Muscle of back (tissue), 11 donors: Measurements from ENCODE around the gene RASL10B. TPM values are rescaled to one million over a fixed set of nuclear protein-coding genes. Genes with fewer than 3 reads are reported as not detected.

Experiments
- DNase-seq, 3 donors: peaks; one replicate each; pipeline versions ENCODE4 v3.0.0 to v3.0.0-alpha.2; 2013
- polyA plus RNA-seq, 10 donors: library from polyadenylated mRNA; unstranded; fragments of 120-200 nt; gene quantifications; one replicate each; pipeline ENCODE4 v1.2.1, GENCODE V29; 2013; ENCODE audit not compliant: insufficient read length in 10 of 10

Gene RASL10B
- polyA plus RNA-seq, 10 donors: 1.1 to 4.1 (median 2.1) TPM

DNA sequence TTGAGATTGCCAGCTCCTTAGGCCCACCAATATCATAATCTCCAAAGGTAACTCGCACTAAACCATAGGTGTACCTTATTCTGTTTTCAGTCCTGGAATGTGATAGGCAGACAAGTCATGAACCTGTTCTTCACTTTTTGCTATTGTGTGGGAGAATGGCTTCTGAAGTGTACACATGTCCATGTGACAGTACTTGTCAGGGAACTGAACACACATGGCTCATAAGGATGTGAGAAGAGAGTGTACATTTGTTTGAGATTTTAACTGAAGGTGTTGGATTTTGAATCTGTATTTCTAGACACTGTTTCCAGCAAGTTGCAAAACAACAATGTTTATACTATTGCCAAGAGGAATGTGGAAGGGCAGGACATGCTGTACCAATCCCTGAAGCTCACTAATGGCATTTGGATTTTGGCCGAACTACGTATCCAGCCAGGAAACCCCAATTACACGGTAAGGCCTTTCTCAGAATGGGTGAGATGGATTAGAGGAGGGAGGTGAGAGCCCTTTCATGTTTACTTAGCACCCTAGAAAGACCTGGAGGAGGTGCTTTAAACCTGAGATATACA, 14.5 kb upstream of the RASL10B start:
- no peak for DNase-seq

DNA sequence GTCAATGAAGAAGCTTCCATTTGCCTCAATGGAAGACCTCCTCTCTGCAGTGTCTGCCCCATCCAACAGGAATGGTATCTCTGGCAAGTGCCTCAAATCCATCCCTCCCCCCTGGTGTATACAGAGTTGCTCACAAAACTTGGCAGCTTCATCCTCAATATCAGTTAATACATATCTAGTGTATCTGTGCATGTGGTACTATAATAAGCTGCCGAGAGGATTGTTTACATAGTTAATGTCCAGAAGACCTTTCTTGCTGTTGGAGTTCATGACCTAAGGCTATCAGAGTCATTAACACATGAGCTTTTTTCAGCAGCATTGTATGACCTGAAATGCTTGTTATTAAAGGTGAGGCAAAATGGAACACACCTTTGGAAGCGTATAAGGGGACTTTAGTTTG, 14.0 kb upstream of the RASL10B start:
- no peak for DNase-seq

DNA sequence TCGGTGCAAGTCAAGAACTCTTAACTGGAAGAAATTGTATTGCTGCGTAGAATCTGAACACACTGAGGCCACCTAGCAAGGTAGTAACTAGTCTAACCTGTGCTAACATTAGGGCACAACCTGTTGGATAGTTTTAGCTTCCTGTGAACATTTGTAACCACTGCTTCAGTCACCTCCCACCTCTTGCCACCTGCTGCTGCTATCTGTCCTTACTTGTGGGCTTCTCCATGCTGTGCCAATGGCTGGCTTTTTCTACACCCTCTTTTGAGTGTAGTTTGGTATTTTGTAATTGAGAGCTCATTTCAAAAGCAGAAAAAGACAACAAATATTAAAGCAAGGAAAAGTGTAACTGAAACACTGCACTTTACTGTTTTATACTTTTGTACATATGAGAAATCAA, 7.7 kb upstream of the RASL10B start:
- DNase-seq: no peak

DNA sequence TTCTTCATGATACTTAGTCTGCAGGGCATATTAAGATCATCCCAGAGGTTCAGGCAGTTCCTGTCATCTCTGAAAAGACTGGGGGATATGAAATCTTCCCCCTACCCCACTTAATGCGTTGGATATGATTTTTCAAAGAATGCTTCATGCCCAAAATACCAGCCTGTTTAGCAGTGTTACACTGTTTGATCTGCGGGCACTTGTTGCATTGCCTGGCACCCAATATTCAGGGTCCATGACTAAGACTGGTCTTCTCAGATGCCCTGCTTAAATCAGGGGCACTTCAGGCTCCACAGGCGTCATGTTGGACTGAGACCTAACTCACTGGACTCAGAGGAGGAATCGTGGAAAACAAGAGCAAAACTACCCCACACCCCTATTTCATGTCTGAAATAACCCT, 6.4 kb upstream of the RASL10B start:
- DNase-seq: no peak

DNA sequence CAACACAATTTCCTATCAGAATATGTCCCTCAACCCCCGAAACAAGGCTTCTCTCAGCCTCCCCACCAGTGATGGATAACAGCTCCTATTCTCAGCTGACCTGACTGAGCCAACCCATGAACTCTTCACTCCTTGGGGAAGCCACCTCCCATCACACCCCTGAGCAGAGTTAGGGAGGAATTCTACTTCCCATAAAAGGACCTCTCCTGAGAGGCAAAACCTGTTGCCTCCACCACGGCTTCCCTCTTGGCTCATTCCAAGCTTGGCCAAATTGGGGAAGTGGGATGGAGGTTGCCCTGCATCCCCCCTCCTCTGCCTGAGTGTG, 5.7 kb upstream of the RASL10B start:
- no peak for DNase-seq

DNA sequence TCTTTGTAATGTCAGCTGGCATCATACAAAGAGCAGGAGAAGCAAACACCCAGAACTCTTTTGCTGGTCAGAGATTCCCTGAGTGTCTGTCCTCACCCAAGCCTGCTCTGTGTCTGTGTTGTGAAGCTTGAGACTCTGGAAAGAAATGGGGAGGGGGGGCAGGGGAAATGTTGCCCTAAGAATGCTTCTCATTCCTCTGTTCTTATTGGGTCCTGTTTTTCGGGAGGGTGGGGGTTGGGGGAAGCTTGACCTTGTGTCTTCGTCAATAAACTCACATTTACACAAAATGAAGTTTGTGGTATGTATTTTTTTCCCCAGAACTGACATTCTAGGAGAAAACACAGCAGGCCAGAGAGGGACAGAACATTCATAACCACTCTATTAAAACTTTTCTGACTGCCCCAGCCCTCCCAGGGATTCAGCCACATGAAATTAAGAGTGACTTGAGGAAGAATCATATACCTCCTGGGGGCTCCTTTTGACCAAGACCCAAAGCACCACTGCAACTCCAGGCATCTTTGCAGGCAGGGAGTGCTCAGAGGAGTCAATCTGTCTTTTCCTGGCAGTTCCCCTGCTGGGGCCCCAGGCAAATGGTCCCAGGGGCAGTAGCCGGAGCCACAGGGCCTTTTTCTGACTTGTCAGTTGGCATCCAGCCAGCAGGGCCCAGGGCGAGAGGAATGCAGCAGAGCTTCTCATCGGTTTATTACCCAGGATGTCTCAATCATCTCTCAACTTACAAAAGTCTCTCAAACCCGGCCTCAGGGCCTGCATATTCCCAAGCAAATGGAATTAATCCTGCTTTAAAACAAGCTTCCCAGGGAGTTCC, 5.1 kb upstream of the RASL10B start:
- DNase-seq: peak; percentile 30 to 85 (median 48)

DNA sequence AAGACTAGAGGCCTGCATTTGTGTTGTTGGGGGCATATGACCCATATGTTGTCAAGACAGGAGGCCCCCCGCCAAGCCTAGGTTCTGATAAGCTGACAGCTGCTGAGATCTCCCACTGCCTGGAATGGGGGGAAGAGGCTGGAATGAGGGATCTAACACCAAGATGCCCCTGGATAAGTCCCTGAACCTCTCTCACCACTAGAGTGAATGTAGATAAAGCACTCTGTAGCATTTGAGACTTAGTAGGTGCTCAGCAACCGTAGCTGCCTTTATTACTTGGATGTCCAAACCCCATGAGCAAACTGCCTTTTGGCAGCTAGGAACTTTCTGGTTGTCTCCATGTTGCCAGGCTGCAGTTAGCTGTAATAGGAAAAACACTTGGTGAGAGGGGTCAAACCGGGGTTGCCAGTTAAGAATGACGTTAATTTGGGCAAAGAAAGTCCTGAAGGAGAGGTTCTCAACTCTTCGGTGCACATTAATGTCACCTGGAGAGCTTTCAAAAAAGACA, 4.4 kb upstream of the RASL10B start:
- no peak for DNase-seq

DNA sequence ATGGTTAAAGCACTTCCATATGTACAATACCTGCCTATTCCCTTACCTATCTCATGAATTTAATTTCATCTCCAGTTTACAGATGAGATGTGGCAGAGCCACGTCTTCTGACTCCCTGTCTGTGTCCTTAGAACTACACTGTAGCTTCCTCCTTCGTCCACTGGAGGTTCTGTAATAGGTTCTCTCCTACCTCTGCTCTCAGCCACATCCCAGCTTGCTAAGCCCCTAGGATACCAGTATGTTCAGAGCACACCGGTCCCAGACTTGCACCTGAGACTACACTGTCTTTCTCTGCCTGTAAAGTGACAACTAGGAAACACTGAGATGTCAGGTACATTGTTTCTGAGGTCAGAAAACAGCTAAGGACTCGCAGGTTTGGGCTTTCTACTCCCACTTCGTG, 3.8 kb upstream of the RASL10B start:
- DNase-seq: no peak

DNA sequence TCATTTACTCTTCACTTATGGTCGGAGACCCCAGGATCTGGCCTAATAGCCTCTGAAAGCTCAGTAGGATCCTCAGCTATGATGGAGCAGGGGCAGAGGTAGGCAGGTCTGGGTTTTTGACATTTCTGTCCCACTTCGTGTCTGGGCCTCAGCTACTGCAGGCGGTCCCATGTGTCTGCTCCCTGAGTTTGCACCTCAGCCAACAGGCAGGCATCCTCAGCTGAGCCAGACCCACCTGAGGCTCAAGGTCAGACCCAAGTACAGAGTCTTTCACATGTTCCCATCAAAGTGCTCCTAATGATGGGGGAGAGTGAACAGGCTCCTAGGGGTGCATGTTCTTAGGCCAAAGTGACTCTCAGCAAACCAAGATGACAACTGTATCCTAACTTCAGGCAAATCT, 2.9 kb upstream of the RASL10B start:
- no peak for DNase-seq

DNA sequence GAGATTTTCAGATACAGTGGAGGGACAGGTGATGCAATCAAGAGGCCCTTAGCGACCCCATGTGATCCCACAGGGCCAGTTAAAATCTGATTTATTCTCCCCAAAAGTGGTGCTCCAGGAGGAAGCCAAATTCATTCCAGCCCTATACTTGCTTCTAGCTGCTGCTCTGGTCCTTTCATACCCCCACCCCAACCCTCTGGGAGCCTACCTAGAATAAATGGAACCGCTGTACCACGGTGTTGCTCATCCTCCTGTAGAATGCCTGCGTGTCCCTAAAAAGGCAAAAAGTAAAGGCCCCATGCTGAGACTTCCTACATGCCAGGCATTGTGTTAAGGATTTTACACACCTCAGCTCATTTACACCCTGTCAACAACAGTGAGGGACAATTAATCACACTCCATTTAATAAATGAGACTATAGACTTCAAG, 2.0 kb upstream of the RASL10B start:
- DNase-seq: no peak

DNA sequence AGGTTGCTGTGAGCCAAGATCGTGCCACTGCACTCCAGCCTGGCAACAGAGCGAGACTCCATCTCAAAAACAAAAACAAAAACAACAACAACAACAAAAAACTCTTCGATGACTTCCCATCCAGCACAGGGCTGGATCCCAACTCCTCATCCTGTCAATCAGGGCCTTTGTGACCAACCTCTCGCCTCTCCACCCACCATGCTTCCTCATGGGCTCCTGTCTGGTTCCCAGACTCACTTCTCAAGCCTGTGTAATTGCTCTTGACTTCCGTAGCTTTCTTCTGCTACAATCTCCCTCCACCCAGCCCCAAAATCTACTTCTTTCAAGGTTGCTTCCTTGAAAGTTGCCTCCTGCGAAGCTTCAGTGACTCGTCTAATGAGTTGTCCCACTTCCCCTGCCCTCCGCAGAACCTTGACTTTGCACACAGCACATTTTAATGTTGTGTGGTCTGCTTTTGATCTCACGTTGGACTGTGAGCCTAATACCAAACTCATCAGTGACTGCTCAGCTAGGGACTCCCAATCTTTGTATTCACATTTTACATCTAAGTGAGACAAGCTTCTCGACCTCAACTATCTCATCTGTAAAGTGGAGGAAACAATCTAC, 936 bp upstream of the RASL10B start:
- no peak for DNase-seq

DNA sequence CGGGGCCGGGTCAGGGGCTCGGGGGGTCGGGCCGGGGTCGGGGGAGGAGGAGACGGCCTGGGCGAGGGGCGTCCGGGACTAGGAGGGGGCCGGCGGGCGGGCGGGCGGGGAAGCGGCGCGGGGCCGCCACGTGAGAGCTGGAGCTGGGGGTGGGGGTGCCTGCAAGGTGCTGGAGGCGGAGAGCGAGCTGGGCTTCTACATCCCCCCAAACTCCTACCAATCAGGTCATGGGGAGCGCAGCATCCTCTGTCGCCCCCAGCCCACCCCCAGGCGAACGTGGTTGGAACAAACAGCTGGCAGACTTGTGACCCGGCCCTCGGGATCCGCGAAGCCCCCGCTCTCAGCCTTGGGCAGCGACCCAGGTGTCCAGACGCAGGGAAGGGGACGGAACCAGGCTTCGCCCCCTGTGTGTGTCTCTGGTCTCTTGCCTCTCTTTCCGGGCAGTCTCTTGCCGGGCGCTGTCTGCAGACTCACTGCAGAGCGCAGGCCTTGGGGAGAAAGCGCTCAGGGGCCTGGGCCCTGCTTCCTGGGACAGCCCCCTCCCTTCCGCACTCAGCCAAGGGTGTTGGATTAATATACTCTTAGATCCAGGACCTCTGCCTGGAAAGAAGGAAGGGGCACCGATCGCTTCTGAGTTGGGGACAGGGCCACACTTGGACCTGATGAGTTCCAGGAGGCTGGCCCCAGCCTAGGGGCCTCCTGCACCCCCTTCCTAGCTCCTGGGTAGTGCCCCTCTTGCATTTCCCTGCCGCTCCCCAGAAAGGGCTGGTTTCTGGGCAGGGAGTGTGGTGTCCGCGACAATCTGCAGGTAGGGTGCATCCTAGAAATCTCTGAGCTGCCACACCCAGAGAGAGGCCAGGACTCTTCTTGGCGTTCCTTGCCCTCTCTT, 722 bp downstream of the RASL10B start:
- peak in 1 of 3 donors; percentile 44 for DNase-seq

DNA sequence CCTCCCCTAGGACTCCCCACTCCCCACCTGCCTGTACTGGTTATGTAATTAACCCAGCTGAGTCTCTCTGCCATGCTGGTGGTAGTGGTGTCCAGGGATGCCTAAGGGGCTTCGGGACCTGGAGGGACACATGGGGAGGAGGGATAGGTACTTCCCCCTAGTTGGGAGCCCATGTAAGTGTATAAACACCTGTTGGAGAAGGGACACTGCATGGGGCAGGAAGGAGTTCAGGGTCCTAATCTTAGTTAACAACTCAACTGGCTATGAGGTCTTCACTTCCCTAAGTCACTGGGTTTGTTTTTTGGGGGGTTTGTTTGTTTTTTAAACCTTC, 1.3 kb downstream of the RASL10B start:
- no peak for DNase-seq

DNA sequence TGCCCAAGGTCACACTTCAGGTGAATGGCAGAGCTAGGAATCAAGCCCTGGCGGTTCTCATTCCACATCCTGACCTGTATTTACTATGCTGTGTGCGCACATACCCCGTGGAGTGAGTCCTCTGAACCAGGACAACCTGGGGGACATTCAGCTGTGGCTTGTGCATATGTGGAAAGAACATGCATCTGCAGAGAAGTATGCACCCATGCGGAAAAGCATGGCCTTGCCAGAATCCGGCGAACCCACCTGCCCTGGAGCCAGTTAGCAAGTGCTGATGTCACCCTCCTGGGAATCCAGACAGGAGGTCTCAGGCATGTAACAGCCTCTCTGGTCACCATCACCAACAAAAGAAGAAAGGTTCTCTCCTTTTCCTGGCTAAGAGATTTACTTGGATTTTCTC, 1.9 kb downstream of the RASL10B start:
- DNase-seq: no peak

DNA sequence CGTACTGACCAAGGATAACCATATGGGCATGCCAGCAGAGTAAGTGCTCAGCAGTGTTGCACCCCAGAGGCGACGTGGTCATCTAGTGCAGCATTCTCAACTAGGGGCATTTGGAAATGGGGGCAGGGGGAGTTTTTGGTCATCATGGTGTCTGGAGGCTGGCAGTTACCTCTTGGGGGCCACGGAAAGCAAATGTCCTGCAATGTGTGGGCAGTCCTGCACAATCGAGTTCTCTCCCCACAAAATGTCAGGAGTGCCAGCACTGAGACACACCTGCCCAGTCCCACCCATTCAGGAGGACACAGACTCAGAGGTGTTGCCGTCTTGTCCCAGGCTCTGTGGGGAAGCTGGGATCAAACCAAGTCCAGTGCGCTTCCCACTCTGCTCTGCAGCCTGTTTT, 3.0 kb downstream of the RASL10B start:
- no peak for DNase-seq

DNA sequence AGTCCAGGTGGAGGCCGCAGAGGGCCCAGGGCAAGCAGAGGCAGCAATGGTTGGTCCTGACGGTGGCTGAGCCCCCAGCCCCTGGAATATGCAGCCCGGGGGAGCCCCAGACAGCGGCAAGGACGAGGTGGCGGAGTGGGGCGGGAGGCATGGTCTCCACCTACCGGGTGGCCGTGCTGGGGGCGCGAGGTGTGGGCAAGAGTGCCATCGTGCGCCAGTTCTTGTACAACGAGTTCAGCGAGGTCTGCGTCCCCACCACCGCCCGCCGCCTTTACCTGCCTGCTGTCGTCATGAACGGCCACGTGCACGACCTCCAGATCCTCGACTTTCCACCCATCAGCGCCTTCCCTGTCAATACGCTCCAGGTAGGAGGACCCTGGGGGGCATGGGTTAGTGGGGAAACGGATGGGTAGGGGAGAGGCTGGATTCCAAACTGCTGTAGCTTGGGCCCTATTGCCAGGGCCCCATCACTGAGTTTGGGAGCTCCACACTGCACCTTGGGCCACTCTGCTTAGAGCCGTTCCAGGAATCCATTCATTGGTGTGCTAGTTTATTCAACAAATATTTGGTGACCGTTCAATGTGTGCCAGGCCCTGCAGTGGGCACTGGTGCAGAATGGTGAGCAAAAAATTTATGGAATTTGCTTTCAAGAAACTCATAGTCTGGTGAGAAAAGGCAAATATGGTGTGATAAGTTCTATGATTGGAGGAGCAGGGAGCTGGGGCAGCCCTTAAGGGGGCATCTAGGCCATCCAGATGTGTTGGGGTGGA, 3.8 kb downstream of the RASL10B start:
- no peak for DNase-seq

DNA sequence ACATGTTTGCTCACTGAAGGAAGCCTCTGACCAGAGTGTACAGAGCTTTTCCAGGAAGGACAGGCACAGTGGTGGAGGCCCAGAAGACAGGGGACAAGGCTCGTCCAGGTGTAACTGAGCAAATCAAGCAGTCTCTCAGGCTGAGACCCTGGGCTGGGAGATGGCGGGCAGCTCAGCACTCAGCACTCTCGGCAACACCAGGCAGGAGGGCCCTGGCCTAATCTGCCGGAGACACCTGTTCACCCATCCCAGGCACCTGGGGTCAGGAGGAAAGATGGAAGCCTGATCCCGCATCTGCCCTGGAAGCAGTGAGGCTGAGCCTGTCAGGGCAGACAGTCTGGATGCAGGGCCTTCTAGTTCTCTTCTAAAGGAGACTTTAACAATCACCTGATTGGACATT, 4.8 kb downstream of the RASL10B start:
- DNase-seq: no peak

DNA sequence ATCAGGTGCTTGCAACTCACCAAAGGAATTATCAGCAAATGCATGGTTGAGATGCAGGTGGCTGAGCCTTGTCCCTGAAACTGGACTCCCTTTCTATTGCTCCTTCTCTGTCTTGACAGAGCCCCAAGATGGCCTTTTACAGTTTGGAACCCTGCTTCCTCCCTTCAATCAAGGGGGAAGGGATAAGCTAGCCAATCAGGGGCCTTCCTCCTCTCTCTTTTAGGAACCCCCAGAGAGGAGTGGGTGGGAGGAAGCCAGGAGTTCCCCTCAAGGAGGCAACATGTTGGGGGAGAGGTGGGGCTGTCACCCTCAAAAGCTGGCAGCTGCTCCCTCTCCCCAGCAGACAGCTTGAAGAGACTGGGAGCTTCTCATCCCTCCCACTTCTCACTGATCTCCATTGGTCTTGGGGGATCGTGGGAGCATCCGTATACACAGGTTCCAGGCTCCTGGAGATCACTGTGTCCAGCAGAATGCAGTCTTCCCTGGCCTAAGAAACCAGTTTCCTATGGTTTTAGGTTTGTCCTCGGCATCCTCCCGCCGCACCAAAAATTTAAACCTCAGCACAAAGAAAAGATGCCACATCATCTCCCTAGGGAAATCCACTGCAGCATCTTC, 7.2 kb downstream of the RASL10B start:
- no peak for DNase-seq

DNA sequence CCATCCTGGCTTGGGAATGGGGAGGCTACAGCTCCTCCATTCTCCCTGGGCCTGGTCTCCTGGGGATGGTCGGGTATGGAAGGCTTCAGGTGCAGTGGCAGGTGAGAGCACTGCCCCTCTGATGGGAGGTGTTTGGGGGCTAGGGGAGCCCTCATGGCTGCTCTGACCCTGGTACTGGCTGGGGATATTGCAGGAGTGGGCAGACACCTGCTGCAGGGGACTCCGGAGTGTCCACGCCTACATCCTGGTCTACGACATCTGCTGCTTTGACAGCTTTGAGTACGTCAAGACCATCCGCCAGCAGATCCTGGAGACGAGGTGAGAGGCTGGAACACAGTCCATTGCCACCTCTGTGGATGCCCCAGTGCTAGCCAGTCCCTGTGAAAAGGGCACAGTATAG, 8.8 kb downstream of the RASL10B start:
- DNase-seq: no peak

DNA sequence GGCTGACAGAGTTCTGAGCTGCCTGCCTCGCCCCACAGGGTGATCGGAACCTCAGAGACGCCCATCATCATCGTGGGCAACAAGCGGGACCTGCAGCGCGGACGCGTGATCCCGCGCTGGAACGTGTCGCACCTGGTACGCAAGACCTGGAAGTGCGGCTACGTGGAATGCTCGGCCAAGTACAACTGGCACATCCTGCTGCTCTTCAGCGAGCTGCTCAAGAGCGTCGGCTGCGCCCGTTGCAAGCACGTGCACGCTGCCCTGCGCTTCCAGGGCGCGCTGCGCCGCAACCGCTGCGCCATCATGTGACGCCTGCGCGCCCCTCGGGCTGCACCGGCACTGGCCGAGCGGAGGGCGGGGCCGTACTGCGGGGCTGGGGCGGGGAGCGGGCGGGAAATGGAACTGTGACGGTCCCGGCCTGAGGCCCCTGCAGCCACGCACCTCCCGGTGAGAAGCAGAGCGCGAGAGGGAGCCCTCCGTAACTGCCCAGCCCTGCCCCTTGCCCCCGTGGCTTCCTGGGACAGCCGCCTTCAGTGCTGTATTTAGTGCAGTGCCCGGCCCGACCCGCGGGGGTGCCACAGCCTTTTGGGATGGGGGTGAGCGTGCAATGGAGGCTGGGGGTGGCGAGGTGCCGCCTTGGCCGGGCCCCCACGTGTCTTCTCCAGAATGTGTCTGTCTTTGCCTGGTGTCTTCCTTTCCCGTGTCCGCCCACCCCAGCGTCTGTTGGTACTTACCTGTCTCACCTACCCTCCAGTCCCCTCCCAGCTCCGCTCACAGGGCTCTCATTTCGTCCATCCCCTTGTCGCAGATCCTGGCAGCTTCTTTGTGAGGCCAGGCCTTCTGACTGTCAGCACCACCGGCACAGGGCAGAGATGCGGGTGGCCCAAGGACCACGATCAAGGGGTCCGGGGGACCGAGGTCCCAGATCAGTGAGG, 9.8 kb downstream of the RASL10B start:
- no peak for DNase-seq
